ENCODE measurements around the gene SH3D21.

DNA sequence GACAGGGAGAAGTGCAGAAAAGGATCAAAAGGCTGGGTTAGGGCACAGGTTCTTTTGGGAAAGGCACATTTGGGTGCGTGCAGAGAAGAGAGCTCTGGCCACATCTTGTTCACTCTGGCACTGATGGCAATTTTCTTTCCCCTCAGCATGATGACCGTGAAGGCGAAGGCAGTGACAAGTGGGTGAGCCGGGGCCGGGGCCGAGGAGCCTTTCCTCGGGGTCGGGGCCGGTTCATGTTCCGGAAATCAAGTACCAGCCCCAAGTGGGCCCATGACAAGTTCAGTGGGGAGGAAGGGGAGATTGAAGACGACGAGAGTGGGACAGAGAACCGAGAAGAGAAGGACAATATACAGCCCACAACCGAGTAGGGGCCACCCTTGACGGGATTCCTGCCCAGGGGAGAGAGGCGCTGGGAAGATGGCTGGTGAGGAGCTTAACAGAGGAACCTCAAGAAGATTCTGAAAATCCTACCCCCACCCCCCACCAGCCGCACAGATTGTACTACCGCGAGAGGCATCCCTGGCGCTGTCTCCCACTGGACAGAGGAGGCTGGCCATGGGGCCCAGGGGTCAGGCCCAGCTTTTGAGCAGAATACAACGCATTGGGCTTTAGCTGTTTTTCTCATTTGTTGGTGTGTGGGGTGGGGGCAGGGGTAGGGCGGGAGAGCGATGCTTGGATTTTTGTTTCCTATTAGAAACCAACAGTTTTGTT is 2.4 kb upstream of the SH3D21 start:
- TF ChIP-seq, protein P1, sequence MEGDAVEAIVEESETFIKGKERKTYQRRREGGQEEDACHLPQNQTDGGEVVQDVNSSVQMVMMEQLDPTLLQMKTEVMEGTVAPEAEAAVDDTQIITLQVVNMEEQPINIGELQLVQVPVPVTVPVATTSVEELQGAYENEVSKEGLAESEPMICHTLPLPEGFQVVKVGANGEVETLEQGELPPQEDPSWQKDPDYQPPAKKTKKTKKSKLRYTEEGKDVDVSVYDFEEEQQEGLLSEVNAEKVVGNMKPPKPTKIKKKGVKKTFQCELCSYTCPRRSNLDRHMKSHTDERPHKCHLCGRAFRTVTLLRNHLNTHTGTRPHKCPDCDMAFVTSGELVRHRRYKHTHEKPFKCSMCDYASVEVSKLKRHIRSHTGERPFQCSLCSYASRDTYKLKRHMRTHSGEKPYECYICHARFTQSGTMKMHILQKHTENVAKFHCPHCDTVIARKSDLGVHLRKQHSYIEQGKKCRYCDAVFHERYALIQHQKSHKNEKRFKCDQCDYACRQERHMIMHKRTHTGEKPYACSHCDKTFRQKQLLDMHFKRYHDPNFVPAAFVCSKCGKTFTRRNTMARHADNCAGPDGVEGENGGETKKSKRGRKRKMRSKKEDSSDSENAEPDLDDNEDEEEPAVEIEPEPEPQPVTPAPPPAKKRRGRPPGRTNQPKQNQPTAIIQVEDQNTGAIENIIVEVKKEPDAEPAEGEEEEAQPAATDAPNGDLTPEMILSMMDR (conservative IDR thresholded peaks at IDR 0.05 in 1 of 2, IDR thresholded peaks at IDR 0.05 in 1 of 2; ENCODE audit: extremely low read depth in 1 of 2, insufficient read depth in 1 of 2, low read depth in 1 of 2, low read length in 2 of 2): no peak
- no peak for TF ChIP-seq EZH2 (IDR thresholded peaks at IDR 0.05; ENCODE audit: borderline replicate concordance, low read length)
